Activated naive CD8-positive, alpha-beta T cell treated with anti-CD3 and anti-CD28 coated beads for 36 hours (primary cell): Measurements from ENCODE around the gene CNNM2. TPM values are rescaled to one million over a fixed set of nuclear protein-coding genes. Genes with fewer than 3 reads are reported as not detected.
"Not testable (repeated sequence)": the region's sequence is repeated elsewhere in the genome, so short reads cannot be mapped to it uniquely, and the experiment has no call there.

Source experiments
- DNase-seq: peaks from one replicate; pipeline ENCODE4 v3.0.0; 2021
- H3K27ac Mint-ChIP-seq: one replicate; pipeline ENCODE4 v1.8.0; 2022; ENCODE audit warnings: mild to moderate bottlenecking, moderate library complexity, mixed read lengths
- H3K27me3 Mint-ChIP-seq: one replicate; pipeline ENCODE4 v1.8.0; 2022; ENCODE audit warnings: mild to moderate bottlenecking, mixed read lengths
- H3K36me3 Mint-ChIP-seq: one replicate; pipeline ENCODE4 v1.8.0; 2021; ENCODE audit warnings: mild to moderate bottlenecking, mixed read lengths
- H3K4me1 Mint-ChIP-seq: one replicate; pipeline ENCODE4 v1.8.0; 2021; ENCODE audit warnings: mixed read lengths
- H3K4me3 Mint-ChIP-seq: one replicate; pipeline ENCODE4 v1.8.0; 2022; ENCODE audit warnings: mild to moderate bottlenecking, moderate library complexity, mixed read lengths
- H3K9me3 Mint-ChIP-seq: one replicate; pipeline ENCODE4 v1.8.0; 2022; ENCODE audit warnings: mixed read lengths
- total RNA-seq, 2 experiments: library from RNA; stranded (reverse); gene quantifications; one replicate each; pipeline ENCODE4 v1.2.3, GENCODE V29; 2021

Gene CNNM2
- total RNA-seq, 2 experiments from 2014 or later: 4.0 to 4.5 TPM

- H3K27ac Mint-ChIP-seq: no peak overlapping the region
- no peaks in the 10 kb centered on the region for H3K27me3 Mint-ChIP-seq
- H3K9me3 Mint-ChIP-seq: no peaks in the 10 kb centered on the region
These were observed 137.0 kb downstream of the CNNM2 start for GRCh38 chr10:103055105-103055504.

GRCh38 chr10:103058034-103058433, 139.9 kb downstream of the CNNM2 start:
- peaks cover 16% of the 10 kb centered on the region for H3K4me1 Mint-ChIP-seq
- H3K27me3 Mint-ChIP-seq: no peaks in the 10 kb centered on the region
- DNase-seq: no peak
- no peaks in the 10 kb centered on the region for H3K36me3 Mint-ChIP-seq
- H3K9me3 Mint-ChIP-seq: no peaks in the 10 kb centered on the region
- no peak overlapping the region for H3K27ac Mint-ChIP-seq
- H3K4me3 Mint-ChIP-seq: no peak overlapping the region

More at GRCh38 chr10:103055105-103055504, 137.0 kb downstream of the CNNM2 start:
- no peak overlapping the region for H3K4me3 Mint-ChIP-seq
- no peak for DNase-seq
- no peaks in the 10 kb centered on the region for H3K36me3 Mint-ChIP-seq
- H3K4me1 Mint-ChIP-seq: peaks cover 16% of the 10 kb centered on the region

- no peaks in the 10 kb centered on the region for H3K9me3 Mint-ChIP-seq
- H3K4me3 Mint-ChIP-seq: no peak overlapping the region
- no peaks in the 10 kb centered on the region for H3K4me1 Mint-ChIP-seq
- H3K36me3 Mint-ChIP-seq: no peaks in the 10 kb centered on the region
- H3K27me3 Mint-ChIP-seq: no peaks in the 10 kb centered on the region
- DNase-seq: no peak
- no peak overlapping the region for H3K27ac Mint-ChIP-seq
These were observed 142.5 kb downstream of the CNNM2 start for GRCh38 chr10:103060575-103060974.

GRCh38 chr10:103062854-103063590, 144.9 kb downstream of the CNNM2 start:
- no peak for DNase-seq
- H3K9me3 Mint-ChIP-seq: no peaks in the 10 kb centered on the region
- H3K36me3 Mint-ChIP-seq: no peaks in the 10 kb centered on the region
- H3K4me1 Mint-ChIP-seq: no peaks in the 10 kb centered on the region
- no peak overlapping the region for H3K4me3 Mint-ChIP-seq
- no peaks in the 10 kb centered on the region for H3K27me3 Mint-ChIP-seq
- no peak overlapping the region for H3K27ac Mint-ChIP-seq

- no peak overlapping the region for H3K4me3 Mint-ChIP-seq
- H3K36me3 Mint-ChIP-seq: no peaks in the 10 kb centered on the region
These were observed 146.9 kb downstream of the CNNM2 start for GRCh38 chr10:103064956-103065355.

GRCh38 chr10:103066141-103067098, 148.3 kb downstream of the CNNM2 start:
- Mint-ChIP-seq H3K27me3 (no peaks in the 10 kb centered on the region), H3K4me3 (no peak overlapping the region), H3K9me3 (no peaks in the 10 kb centered on the region), H3K36me3 (no peaks in the 10 kb centered on the region), H3K27ac (no peak overlapping the region), H3K4me1 (peaks cover 25% of the 10 kb centered on the region)
- no peak for DNase-seq

More at GRCh38 chr10:103064956-103065355, 146.9 kb downstream of the CNNM2 start:
- H3K27ac Mint-ChIP-seq: no peak overlapping the region
- H3K27me3 Mint-ChIP-seq: no peaks in the 10 kb centered on the region
- no peaks in the 10 kb centered on the region for H3K9me3 Mint-ChIP-seq
- no peak for DNase-seq
- H3K4me1 Mint-ChIP-seq: peaks cover 15% of the 10 kb centered on the region

GRCh38 chr10:103067099-103067477, 149.0 kb downstream of the CNNM2 start:
- not testable (repeated sequence) for H3K36me3 Mint-ChIP-seq, DNase-seq, H3K9me3 Mint-ChIP-seq, H3K4me3 Mint-ChIP-seq, H3K27me3 Mint-ChIP-seq, H3K27ac Mint-ChIP-seq
- H3K4me1 Mint-ChIP-seq: peaks cover 25% of the 10 kb centered on the region

GRCh38 chr10:103067484-103067883, 149.4 kb downstream of the CNNM2 start:
- DNase-seq: no peak
- H3K9me3 Mint-ChIP-seq: no peaks in the 10 kb centered on the region
- no peak overlapping the region for H3K4me3 Mint-ChIP-seq
- no peaks in the 10 kb centered on the region for H3K27me3 Mint-ChIP-seq
- H3K27ac Mint-ChIP-seq: no peak overlapping the region
- peaks cover 25% of the 10 kb centered on the region for H3K4me1 Mint-ChIP-seq
- H3K36me3 Mint-ChIP-seq: no peaks in the 10 kb centered on the region

- no peak for DNase-seq
- Mint-ChIP-seq H3K4me1 (peaks cover 25% of the 10 kb centered on the region), H3K27me3 (no peaks in the 10 kb centered on the region), H3K36me3 (no peaks in the 10 kb centered on the region), H3K27ac (no peak overlapping the region), H3K9me3 (no peaks in the 10 kb centered on the region), H3K4me3 (no peak overlapping the region)
These were observed 149.9 kb downstream of the CNNM2 start for GRCh38 chr10:103067956-103068355.

GRCh38 chr10:103069453-103070331, 151.6 kb downstream of the CNNM2 start:
- H3K4me1 Mint-ChIP-seq: peaks cover 25% of the 10 kb centered on the region
- no peak overlapping the region for H3K4me3 Mint-ChIP-seq
- no peak overlapping the region for H3K27ac Mint-ChIP-seq
- H3K36me3 Mint-ChIP-seq: no peaks in the 10 kb centered on the region
- peak; percentile 56 for DNase-seq
- H3K9me3 Mint-ChIP-seq: no peaks in the 10 kb centered on the region
- no peaks in the 10 kb centered on the region for H3K27me3 Mint-ChIP-seq

GRCh38 chr10:103072276-103072675, 154.2 kb downstream of the CNNM2 start:
- H3K4me3 Mint-ChIP-seq: no peak overlapping the region
- H3K9me3 Mint-ChIP-seq: no peaks in the 10 kb centered on the region
- no peak for DNase-seq
- H3K36me3 Mint-ChIP-seq: no peaks in the 10 kb centered on the region
- no peaks in the 10 kb centered on the region for H3K27me3 Mint-ChIP-seq
- H3K27ac Mint-ChIP-seq: no peak overlapping the region
- H3K4me1 Mint-ChIP-seq: peaks cover 25% of the 10 kb centered on the region

GRCh38 chr10:103072891-103073290, 154.8 kb downstream of the CNNM2 start:
- H3K36me3 Mint-ChIP-seq: no peaks in the 10 kb centered on the region
- no peak for DNase-seq
- H3K9me3 Mint-ChIP-seq: no peaks in the 10 kb centered on the region
- H3K27me3 Mint-ChIP-seq: no peaks in the 10 kb centered on the region
- peaks cover 25% of the 10 kb centered on the region for H3K4me1 Mint-ChIP-seq
- H3K27ac Mint-ChIP-seq: no peak overlapping the region
- no peak overlapping the region for H3K4me3 Mint-ChIP-seq

GRCh38 chr10:103077020-103077419, 158.9 kb downstream of the CNNM2 start:
- no peak for DNase-seq
- H3K4me1 Mint-ChIP-seq: no peaks in the 10 kb centered on the region
- no peaks in the 10 kb centered on the region for H3K27me3 Mint-ChIP-seq
- H3K27ac Mint-ChIP-seq: no peak overlapping the region
- no peaks in the 10 kb centered on the region for H3K9me3 Mint-ChIP-seq
- no peak overlapping the region for H3K4me3 Mint-ChIP-seq
- no peaks in the 10 kb centered on the region for H3K36me3 Mint-ChIP-seq

GRCh38 chr10:103077491-103078308, 159.6 kb downstream of the CNNM2 start:
- DNase-seq: no peak
- H3K9me3 Mint-ChIP-seq: no peaks in the 10 kb centered on the region
- no peaks in the 10 kb centered on the region for H3K36me3 Mint-ChIP-seq
- H3K27ac Mint-ChIP-seq: no peak overlapping the region
- H3K27me3 Mint-ChIP-seq: no peaks in the 10 kb centered on the region
- H3K4me3 Mint-ChIP-seq: no peak overlapping the region
- H3K4me1 Mint-ChIP-seq: no peaks in the 10 kb centered on the region
